GM18951 (cell line): Measurements from ENCODE around the gene CLASP1.

Source experiments
- POLR2A ChIP-seq: IDR thresholded peaks from 4 replicates; pipeline ENCODE4 v1.6.1; 2011; ENCODE audit warnings: mild to moderate bottlenecking; ENCODE audit not compliant: insufficient read length, insufficient read depth; ENCODE audit errors: extremely low read depth
- in situ Hi-C: fragments of 300-500 bp; cut with MboI; formaldehyde crosslinking; loops from one replicate; pipeline ENCODE4 v1.12.0; 2022; ENCODE audit warnings: low sequenced_read_pairs, mixed read lengths, inconsistent platforms; ENCODE audit not compliant: unreplicated experiment

Gene CLASP1

GRCh38 chr2:121418494-121419058 is 230.7 kb downstream of the CLASP1 start:
- in situ Hi-C loops = no loop called here
- TF ChIP-seq POLR2A = no peak

DNA sequence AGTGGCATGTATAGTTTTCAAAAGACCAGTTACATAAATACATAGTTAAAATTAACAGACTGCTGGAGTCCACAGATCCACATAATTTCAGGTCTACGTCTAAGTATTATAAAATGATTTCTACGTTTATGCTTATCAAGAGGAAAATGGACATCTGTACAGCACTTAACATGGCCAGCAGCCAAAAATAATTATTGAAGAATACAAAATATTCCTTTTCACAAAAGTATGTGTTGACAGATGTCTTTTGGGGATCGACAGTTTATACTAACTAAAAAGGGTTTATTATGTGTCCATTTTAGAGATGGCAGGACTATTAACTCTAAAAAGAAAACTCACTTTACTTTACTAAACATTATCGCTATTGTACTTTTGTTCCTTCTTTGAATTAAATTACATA is 231.4 kb downstream of the CLASP1 start:
- TF ChIP-seq POLR2A = no peak
- in situ Hi-C loops = no loop called here

DNA sequence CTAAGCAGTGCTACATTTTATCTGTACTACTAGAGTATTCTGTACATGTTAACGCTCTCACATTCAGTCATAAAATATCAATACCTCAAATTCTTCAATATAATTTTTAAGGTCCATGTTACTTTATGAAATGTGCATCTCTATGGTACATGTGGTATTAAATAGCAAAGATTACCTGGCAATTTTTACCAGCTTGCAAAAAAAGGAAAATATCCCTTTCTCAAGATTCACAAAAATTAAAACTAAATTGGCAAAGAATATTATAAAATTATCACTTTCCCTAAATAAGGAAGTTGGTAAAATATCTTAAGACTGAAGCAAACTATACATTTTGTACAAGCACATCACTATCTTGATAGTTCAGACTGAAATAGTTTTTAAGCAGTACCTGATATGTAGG is 233.5 kb downstream of the CLASP1 start:
- in situ Hi-C loops = no loop called here
- no peak for TF ChIP-seq POLR2A

DNA sequence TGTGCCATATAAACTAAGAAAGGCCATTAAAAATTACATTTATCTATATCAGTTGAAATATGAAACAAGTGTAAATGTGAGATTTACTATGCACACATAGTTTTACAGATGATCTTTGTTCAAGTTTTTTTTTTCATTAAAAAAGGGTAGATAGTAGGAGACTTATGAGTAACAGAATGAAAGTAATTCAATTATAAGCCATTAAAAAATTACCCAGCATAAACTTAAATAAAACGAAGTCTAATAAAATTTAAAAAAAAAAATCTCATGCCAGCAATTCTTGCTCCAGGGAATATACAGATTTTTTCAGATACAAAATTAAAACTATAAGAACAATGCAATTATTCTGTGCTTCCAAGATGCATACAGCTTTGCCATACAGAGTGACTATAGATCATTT is 236.9 kb downstream of the CLASP1 start:
- in situ Hi-C loops = no loop called here
- TF ChIP-seq POLR2A = no peak

DNA sequence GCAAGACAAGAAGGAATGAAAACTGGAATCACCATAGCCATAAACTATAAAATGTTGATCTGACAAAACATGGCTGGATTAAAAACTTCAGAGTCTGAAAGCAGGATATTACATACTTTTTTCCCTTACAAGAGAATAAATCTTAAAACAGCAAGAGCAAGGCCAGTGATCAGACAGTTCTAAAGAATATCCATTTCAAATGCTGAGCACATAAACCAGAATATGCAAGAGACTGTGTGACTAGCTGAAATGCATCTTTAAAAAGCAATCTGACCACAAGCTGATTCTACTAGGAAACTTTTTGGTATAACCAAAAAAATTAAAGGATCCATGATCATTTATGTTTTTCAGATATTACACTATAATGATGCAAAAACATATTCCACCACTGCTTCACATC is 239.3 kb downstream of the CLASP1 start:
- no peak for TF ChIP-seq POLR2A
- in situ Hi-C loops = no loop called here

GRCh38 chr2:121409388-121409787 is 239.9 kb downstream of the CLASP1 start:
- TF ChIP-seq POLR2A = no peak
- in situ Hi-C loops = no loop called here

GRCh38 chr2:121408641-121409040 is 240.6 kb downstream of the CLASP1 start:
- TF ChIP-seq POLR2A = no peak
- in situ Hi-C loops = no loop called here

- in situ Hi-C loops = no loop called here
- no peak for TF ChIP-seq POLR2A
Measured at GRCh38 chr2:121405233-121405632, 244.0 kb downstream of the CLASP1 start.

- no peak for TF ChIP-seq POLR2A
- in situ Hi-C loops = no loop called here
Measured at GRCh38 chr2:121400201-121400600, 249.1 kb downstream of the CLASP1 start.

- no peak for TF ChIP-seq POLR2A
- in situ Hi-C loops = no loop called here
Measured at GRCh38 chr2:121398853-121399252, 250.4 kb downstream of the CLASP1 start.

- TF ChIP-seq POLR2A = no peak
- in situ Hi-C loops = no loop called here
Measured at GRCh38 chr2:121390082-121390692, 259.1 kb downstream of the CLASP1 start.

GRCh38 chr2:121388371-121388770 is 260.9 kb downstream of the CLASP1 start:
- TF ChIP-seq POLR2A = no peak
- in situ Hi-C loops = no loop called here

DNA sequence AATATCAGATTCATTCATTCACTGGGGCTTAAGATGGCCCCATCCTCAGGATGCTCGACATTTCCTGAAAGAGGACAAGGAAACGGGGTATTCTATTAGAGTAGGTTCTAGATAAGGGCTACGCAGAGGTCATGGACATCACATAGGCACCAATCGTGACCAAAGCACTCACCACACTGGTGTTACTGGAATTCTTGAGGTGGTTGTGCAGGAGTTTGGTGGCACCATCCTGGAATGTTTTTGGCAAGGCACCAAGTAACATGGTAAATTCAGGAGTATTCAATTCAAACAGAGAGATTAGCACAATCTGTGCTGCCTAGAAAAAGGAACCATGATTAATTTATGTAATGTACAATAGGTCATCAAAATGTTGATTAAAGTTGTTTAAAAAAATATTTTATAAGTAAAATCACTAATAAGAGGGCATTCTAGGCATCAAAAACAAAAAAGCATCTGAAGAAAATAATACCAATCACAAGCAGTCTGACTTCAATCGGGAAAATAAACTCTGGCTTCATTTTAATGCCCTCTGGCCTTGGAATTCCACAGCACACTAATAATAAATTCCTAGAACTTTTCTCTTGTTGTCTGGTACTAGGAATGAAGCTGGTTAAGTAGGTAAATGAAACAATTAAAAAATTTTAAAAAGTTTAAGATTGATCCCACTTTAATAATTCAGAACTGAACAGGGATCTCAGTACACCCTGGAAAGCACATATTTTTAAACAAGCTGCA is 261.5 kb downstream of the CLASP1 start:
- in situ Hi-C loops = no loop called here
- no peak for TF ChIP-seq POLR2A

DNA sequence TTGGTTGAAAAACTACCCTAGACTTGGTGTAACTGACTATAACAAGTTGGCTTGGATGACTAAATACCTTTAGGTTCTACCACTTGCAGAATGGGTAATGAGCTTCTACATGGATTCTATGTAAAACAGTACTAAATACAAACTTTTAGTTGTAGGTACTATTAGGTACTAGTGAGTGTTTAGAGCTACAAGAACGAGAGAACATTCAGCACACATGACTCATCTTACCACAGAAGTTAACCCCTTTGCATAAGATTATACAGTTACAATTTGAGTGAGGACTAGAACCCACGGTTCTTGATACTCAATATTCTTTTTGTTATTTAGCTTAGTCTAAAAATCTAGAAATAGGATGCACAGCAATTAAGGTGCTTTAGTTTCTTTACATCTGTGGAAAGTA is 262.6 kb downstream of the CLASP1 start:
- in situ Hi-C loops = no loop called here
- no peak for TF ChIP-seq POLR2A
